ENCODE data around the gene NRAS.

GRCh38 chr1:114756009-114756892 is 39.7 kb upstream of the NRAS start:
- no peak for TF ChIP-seq EZH2 (IDR thresholded peaks at IDR 0.05; ENCODE audit: insufficient read depth, poor library complexity, severe bottlenecking)
- TF ChIP-seq EZH2phosphoT487 (IDR thresholded peaks at IDR 0.05; ENCODE audit: insufficient read depth, low read depth): no peak

Data from GM23248 (cell line).